Tibial artery (tissue), 4 donors: ENCODE results near the gene STK38.
"Not testable (repeated sequence)": the region's sequence is repeated elsewhere in the genome, so short reads cannot be mapped to it uniquely, and the experiment has no call there.

Source experiments
- DNase-seq, 2 donors: peaks; one replicate each; pipeline ENCODE4 v3.0.0-alpha.2; 2019
- H3K27ac ChIP-seq, 2 donors: fragments of 200-600 bp; sonication (generic) in 1 of 2; 1 replicate in 1 of 2; 2 replicates in 1 of 2; pipeline ENCODE4 v1.5.1; 2018 to 2019; ENCODE audit warnings: mild to moderate bottlenecking in 1 of 2
- H3K27me3 ChIP-seq, 2 donors: fragments of 200-600 bp; sonication (generic) in 1 of 2; one replicate each; pipeline versions ENCODE4 v1.5.1 to v1.6.0; 2016 to 2019
- H3K36me3 ChIP-seq, 3 donors: fragments of 200-600 bp; sonication (generic) in 2 of 3; one replicate each; pipeline ENCODE4 v1.5.1; 2016 to 2019; ENCODE audit warnings: mild to moderate bottlenecking in 2 of 3
- H3K4me1 ChIP-seq, 4 donors: fragments of 200-600 bp; sonication (generic) in 2 of 4; 1 replicate in 3 of 4; 2 replicates in 1 of 4; pipeline ENCODE4 v1.5.1; 2016 to 2019
- H3K4me3 ChIP-seq, 2 donors: fragments of 200-600 bp; sonication (generic) in 1 of 2; 1 replicate in 1 of 2; 2 replicates in 1 of 2; pipeline ENCODE4 v1.5.1; 2018 to 2019; ENCODE audit warnings: mild to moderate bottlenecking in 2 of 2
- H3K9me3 ChIP-seq, 3 donors: fragments of 200-600 bp; sonication (generic) in 1 of 3; one replicate each; pipeline ENCODE4 v1.5.1; 2016 to 2019
- CTCF ChIP-seq, 2 experiments: fragments of 200-600 bp in 1 of 2; fragments of 450-650 bp in 1 of 2; IDR thresholded peaks; one replicate each; pipeline ENCODE4 v1.5.1; 2017 to 2019; ENCODE audit warnings: antibody characterized with exemption in 2 of 2, mild to moderate bottlenecking in 1 of 2, moderate library complexity in 1 of 2
- intact Hi-C: fragments of 100-400 bp; cut with DNase I; formaldehyde crosslinking; loops from one replicate; pipeline ENCODE4 v1.15.0; 2023; ENCODE audit warnings: low total_unique reads

Gene STK38

GRCh38 chr6:36593569-36594028 lies 46.3 kb upstream of the STK38 start:
- peaks cover 0 to 34% (median 26%) of the 10 kb centered on the region in 4 donors for H3K4me1 ChIP-seq
- DNase-seq, result peak; percentile 45 to 76
- no peak for TF ChIP-seq CTCF (IDR thresholded peaks at IDR 0.05)
- H3K27ac ChIP-seq, result peak overlapping the region; percentile 94 to 96
- H3K9me3 ChIP-seq, result no peaks in the 10 kb centered on the region
- no peaks in the 10 kb centered on the region for H3K27me3 ChIP-seq
- H3K4me3 ChIP-seq, result peak overlapping the region; percentile 61 to 62
- H3K36me3 ChIP-seq, result peaks cover 19 to 25% (median 20%) of the 10 kb centered on the region in 3 donors
- intact Hi-C loops, result loop anchor here (5.0 kb wide), 2 partner anchors 46 to 151 kb away; partner anchors contain the start of genes KCTD20, PXT1 and STK38

GRCh38 chr6:36592221-36592655 lies 45.0 kb upstream of the STK38 start:
- intact Hi-C loops, result loop anchor here (5.0 kb wide), 2 partner anchors 45 to 150 kb away; partner anchors contain the start of genes KCTD20, PXT1 and STK38
- Histone ChIP-seq H3K4me1 (peaks cover 0 to 21% (median 13%) of the 10 kb centered on the region in 4 donors), H3K4me3 (no peak overlapping the region), H3K36me3 (peaks cover 6 to 12% (median 7%) of the 10 kb centered on the region in 3 donors), H3K27ac (peak overlapping the region in 1 of 2 donors; percentile 96), H3K9me3 (no peaks in the 10 kb centered on the region), H3K27me3 (no peaks in the 10 kb centered on the region)
- TF ChIP-seq CTCF (IDR thresholded peaks at IDR 0.05), result no peak
- peak in 1 of 2 donors; percentile 38 for DNase-seq

- no peaks in the 10 kb centered on the region for H3K9me3 ChIP-seq
- intact Hi-C loops, result loop anchor here (5.0 kb wide), 2 partner anchors 43 to 148 kb away; partner anchors contain the start of genes KCTD20, PXT1 and STK38
- peak in 1 of 2 donors; percentile 40 for DNase-seq
Measured at GRCh38 chr6:36590237-36590636, 43.0 kb upstream of the STK38 start.

DNA sequence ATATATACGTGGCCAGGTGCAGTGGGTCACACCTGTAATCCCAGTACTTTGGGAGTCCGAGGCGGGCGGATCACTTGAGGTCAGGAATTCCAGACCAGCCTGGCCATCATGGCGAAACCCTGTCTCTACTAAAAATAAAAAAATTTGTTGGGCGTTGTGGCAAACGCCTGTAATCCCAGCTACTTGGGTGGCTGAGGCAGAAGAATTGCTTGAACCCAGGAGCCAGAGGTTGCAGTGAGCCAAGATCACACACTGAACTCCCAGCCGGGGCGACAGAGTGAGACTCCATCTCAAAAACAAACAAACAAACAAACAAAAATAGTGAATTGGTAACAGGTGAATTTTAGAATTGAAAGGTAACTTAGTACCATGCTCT lies 41.7 kb upstream of the STK38 start:
- peaks cover 0 to 10% (median 8%) of the 10 kb centered on the region in 4 donors for H3K4me1 ChIP-seq
- H3K27me3 ChIP-seq, H3K36me3 ChIP-seq, H3K4me3 ChIP-seq, H3K27ac ChIP-seq, intact Hi-C loops, H3K9me3 ChIP-seq: not testable (repeated sequence)
- DNase-seq, result peak in 1 of 2 donors; percentile 35

More at GRCh38 chr6:36590237-36590636, 43.0 kb upstream of the STK38 start:
- H3K4me1 ChIP-seq, result peaks cover 0 to 10% (median 8%) of the 10 kb centered on the region in 4 donors
- H3K36me3 ChIP-seq, result no peaks in the 10 kb centered on the region
- TF ChIP-seq CTCF (IDR thresholded peaks at IDR 0.05), result no peak
- H3K27me3 ChIP-seq, result no peaks in the 10 kb centered on the region
- no peak overlapping the region for H3K27ac ChIP-seq
- H3K4me3 ChIP-seq, result no peak overlapping the region

GRCh38 chr6:36586606-36587005 lies 39.3 kb upstream of the STK38 start:
- no peak overlapping the region for H3K4me3 ChIP-seq
- no peaks in the 10 kb centered on the region for H3K9me3 ChIP-seq
- no peaks in the 10 kb centered on the region for H3K27me3 ChIP-seq
- intact Hi-C loops, result no loop called here
- no peak overlapping the region for H3K27ac ChIP-seq
- no peaks in the 10 kb centered on the region for H3K36me3 ChIP-seq
- DNase-seq, result peak in 1 of 2 donors; percentile 23
- H3K4me1 ChIP-seq, result no peaks in the 10 kb centered on the region
- no peak for TF ChIP-seq CTCF (IDR thresholded peaks at IDR 0.05)

DNA sequence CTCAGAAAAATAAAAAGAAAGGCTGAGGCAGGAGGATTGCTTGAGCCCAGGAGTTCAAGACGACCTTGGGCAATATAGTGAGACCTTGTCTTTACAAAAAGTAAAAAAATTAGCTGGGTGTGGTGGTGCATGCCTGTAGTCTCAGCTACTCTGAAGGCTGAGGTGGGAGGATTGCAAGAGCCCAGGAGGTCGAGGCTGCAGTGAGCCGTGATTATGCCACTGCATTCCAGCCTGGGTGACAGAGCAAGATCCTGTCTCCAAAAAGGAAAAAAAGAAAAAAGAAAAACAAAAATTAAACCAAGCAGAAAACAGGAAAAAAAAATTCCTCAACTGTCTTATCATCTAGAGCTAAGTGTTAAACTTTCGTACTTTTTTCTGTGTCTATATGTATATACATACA lies 34.4 kb upstream of the STK38 start:
- TF ChIP-seq CTCF (IDR thresholded peaks at IDR 0.05), result no peak
- H3K4me3 ChIP-seq, result no peak overlapping the region
- intact Hi-C loops, result no loop called here
- H3K27ac ChIP-seq, result no peak overlapping the region
- peak in 1 of 2 donors; percentile 10 for DNase-seq
- H3K4me1 ChIP-seq, result peaks cover 0 to 33% (median 15%) of the 10 kb centered on the region in 4 donors
- H3K9me3 ChIP-seq, result no peaks in the 10 kb centered on the region
- no peaks in the 10 kb centered on the region for H3K36me3 ChIP-seq
- no peaks in the 10 kb centered on the region for H3K27me3 ChIP-seq
